ENCODE data around the gene ABCC3.

DNA sequence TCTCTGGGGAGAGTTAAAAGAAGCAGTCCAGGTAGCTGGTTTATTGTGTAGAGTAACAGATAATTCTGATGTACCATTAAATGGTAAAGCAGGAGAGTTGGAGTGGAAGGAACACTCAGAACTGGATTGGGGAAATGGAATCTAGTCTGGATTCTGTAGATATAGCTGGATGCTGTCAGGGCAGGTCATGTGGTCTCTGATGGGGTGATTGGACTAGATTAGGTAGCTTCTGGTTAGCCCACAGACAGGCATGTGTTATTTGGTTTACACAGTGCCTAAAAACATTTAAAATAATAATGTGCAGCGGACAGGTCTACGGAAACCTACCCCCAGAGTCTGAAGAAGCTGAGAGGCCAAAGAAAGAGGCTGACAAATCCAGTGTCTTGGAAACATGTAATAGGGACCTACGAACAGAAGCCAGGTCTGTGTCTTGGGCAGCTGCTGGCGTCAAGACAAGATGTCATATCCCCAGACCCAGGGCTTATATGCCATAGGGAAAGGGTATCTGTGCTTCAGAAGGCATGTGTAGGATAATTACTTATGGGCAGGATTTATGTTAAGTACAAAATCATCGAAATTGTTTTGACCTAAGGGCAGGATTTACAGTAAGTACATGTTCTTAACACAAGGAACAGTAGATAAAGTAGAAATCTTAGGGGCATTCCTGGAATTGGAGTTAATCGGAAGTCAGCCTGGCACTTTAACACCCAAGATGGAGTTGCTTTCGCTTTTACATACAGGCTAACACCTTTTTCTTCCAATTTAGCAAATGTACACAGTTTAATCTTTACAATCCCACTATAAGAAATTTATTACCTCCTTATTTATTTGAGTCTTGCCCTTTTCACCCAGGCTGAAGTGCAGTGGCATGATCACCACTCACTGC, 97.1 kb downstream of the ABCC3 start:
- TF ChIP-seq, protein P1, sequence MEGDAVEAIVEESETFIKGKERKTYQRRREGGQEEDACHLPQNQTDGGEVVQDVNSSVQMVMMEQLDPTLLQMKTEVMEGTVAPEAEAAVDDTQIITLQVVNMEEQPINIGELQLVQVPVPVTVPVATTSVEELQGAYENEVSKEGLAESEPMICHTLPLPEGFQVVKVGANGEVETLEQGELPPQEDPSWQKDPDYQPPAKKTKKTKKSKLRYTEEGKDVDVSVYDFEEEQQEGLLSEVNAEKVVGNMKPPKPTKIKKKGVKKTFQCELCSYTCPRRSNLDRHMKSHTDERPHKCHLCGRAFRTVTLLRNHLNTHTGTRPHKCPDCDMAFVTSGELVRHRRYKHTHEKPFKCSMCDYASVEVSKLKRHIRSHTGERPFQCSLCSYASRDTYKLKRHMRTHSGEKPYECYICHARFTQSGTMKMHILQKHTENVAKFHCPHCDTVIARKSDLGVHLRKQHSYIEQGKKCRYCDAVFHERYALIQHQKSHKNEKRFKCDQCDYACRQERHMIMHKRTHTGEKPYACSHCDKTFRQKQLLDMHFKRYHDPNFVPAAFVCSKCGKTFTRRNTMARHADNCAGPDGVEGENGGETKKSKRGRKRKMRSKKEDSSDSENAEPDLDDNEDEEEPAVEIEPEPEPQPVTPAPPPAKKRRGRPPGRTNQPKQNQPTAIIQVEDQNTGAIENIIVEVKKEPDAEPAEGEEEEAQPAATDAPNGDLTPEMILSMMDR (IDR thresholded peaks at IDR 0.05) = no peak
- no peak for TF ChIP-seq POLR2A (IDR thresholded peaks at IDR 0.05)
